ENCODE measurements around the gene SERPINA9.
A peak's percentile ranks its signal among the peaks of the same experiment; 100 is the strongest.
"Not testable (repeated sequence)": the region's sequence is repeated elsewhere in the genome, so short reads cannot be mapped to it uniquely, and the experiment has no call there.

The SERPINA9 gene

DNA sequence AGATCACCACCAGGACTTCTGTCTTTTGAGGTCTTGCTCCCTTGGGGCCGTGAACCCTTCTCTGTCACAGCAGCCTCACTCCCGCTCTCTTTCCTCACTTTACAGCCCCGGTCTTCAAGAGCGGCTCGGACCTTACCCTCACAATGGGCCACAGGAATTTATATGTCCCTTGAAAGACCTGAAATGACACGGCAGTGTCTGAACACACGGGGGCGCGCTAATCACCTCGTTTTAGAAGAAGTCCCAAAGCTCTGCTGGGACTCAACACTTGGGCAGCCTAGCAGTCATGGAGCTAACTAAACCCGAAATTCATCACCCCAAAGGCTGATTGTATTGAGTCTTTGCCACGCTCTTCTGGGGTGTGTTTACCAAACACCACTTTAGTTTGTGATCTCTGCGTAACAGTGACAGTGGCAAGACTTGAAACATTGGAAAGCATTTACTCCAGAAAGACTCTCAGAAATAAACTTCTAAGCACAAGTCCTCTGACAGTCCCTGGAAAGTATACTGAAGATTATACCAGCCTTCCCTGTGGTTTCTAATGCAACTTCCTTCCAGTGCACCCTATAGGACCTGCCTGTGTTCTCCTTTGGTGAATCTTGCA lies 52.4 kb downstream of the SERPINA9 start:
- H3K4me3 ChIP-seq (ENCODE audit: low read depth, low read length), result no peak overlapping the region
- TF ChIP-seq, protein P1, sequence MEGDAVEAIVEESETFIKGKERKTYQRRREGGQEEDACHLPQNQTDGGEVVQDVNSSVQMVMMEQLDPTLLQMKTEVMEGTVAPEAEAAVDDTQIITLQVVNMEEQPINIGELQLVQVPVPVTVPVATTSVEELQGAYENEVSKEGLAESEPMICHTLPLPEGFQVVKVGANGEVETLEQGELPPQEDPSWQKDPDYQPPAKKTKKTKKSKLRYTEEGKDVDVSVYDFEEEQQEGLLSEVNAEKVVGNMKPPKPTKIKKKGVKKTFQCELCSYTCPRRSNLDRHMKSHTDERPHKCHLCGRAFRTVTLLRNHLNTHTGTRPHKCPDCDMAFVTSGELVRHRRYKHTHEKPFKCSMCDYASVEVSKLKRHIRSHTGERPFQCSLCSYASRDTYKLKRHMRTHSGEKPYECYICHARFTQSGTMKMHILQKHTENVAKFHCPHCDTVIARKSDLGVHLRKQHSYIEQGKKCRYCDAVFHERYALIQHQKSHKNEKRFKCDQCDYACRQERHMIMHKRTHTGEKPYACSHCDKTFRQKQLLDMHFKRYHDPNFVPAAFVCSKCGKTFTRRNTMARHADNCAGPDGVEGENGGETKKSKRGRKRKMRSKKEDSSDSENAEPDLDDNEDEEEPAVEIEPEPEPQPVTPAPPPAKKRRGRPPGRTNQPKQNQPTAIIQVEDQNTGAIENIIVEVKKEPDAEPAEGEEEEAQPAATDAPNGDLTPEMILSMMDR (IDR thresholded peaks at IDR 0.05; ENCODE audit: low read depth, low read length), result peak; percentile 82

- H3K4me3 ChIP-seq (ENCODE audit: low read depth, low read length), result no peak overlapping the region
- TF ChIP-seq, protein P1 (IDR thresholded peaks at IDR 0.05; ENCODE audit: low read depth, low read length), result no peak
Observed at GRCh38 chr14:94421316-94421715, 54.7 kb downstream of the SERPINA9 start.

DNA sequence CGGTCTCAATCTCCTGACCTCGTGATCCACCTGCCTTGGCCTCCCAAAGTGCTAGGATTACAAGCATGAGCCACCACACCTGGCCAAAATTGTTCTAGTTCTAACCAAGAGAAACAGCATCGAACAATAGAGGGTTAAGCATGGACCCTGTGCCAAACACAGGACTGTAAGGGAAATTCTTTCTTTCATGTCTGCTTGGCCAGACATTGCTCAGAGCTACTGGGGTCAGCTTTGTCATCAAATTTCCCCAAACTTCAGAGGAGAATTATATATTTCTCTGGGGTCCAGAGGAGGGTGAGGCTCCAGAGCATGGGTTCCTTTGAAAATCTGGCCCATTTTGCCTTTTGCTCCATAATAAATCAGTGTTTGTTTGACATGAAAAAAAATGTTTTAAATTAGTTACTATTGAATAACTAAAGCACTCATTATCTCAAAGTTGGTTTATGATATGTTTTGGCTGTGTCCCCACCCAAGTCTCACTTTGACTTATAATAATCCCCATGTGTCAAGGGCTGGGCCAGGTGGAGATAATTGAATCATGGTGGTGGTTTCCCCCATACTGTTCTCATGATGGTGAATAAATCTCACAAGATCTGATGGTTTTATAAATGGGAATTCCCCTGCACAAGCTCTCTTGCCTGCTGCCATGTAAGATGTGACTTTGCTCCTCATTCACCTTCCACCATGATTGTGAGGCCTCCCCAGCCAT lies 58.3 kb downstream of the SERPINA9 start:
- H3K4me3 ChIP-seq (ENCODE audit: low read depth, low read length), result not testable (repeated sequence)
